ENCODE measurements around the gene SLC45A3.
A peak's percentile ranks its signal among the peaks of the same experiment; 100 is the strongest.

SLC45A3 gene

DNA sequence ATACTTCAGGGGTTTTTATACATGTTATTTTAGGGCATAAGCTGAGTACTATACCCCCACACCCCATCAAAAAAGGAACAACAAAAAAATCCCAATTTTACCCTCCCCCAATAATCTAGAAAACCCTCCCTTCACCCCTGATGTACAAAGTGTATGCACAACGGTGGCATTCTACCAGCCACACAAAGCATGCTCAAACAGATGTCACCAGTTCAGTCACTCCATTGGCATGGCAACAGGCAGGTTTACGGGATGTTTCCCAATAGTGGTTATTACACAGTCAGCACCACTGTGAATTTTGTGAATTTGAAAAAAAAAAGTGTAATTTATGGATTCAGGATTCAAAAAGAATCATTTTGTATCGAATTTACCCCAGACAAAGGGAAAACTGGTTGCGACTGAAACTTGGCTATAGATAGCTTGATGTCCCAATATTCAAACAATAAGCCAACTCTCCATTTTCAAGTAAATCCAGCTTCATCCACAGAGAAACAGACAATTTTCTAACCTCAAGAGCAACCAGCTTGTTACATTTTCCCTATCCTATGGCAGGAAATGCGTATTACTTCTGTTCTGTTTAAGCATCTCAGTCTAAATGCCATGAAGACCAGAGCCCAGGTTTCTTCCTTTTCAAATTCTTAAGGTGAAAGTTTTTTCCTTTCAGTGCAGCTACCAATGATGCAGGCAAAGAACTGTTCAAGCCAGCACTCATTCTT, 34.0 kb upstream of the SLC45A3 start:
- no peak for TF ChIP-seq POLR2A (IDR thresholded peaks at IDR 0.05; ENCODE audit: low read depth, low read length)
- no peak for TF ChIP-seq POU2F2 (IDR thresholded peaks at IDR 0.05; ENCODE audit: low read depth, low read length)
- TF ChIP-seq TAF1 (IDR thresholded peaks at IDR 0.05; ENCODE audit: low read depth, low read length), result no peak
- no peak for TF ChIP-seq POLR2AphosphoS5 (IDR thresholded peaks at IDR 0.05; ENCODE audit: low read depth, low read length)
- no peak for TF ChIP-seq SPI1 (IDR thresholded peaks at IDR 0.05; ENCODE audit: low read depth, low read length)
- TF ChIP-seq PAX5 (IDR thresholded peaks at IDR 0.05; ENCODE audit: insufficient read depth, low read length, severe bottlenecking), result no peak
- DNase-seq (ENCODE audit: insufficient read length, low spot score), result no peak
- no peak for FAIRE-seq

DNA sequence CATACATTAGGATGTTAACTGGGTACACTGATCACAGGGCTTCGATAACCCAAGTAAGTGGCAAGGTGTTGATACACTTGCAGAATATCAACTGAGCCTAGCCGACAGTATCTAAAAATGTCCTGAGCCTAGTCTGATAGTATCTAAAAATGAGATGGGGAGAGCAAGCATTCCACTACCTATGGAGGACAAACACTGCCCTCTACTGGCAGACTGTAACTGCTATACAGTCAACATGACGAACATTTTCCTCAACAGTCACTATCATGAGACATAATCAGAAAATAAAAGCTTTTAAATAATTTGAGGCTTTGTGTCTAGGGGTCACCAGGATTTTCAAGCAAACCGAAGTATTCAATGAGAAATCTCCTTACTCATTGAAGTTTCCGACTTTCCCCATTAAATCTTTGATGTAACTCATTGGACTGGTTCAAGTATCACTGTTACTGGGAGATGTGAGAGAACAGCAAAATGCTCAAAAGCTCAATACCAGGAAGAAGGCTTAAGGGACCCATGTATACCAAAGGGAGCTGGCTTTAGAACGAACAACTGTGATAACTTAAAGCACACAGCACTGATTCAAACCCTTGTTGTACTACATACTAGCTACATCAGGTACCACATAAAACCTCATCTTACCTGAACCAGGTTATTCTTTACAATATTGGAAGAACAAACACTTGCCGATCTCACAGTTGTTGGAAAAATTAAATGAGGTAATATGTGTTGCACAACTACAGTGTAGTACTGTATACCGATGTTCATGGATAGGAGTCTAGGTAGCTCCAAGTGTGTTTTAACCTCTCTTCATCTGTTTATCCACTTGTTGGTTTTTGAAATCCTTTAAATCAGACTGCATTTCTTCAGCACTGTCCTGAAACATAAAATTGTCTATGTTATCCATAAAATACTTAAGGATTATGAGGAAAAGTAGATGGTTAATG, 31.1 kb upstream of the SLC45A3 start:
- TF ChIP-seq PAX5 (IDR thresholded peaks at IDR 0.05; ENCODE audit: insufficient read depth, low read length, severe bottlenecking) (no peak), SPI1 (IDR thresholded peaks at IDR 0.05; ENCODE audit: low read depth, low read length) (no peak), POLR2A (IDR thresholded peaks at IDR 0.05; ENCODE audit: low read depth, low read length) (no peak), POLR2AphosphoS5 (IDR thresholded peaks at IDR 0.05; ENCODE audit: low read depth, low read length) (no peak), TAF1 (IDR thresholded peaks at IDR 0.05; ENCODE audit: low read depth, low read length) (no peak), POU2F2 (IDR thresholded peaks at IDR 0.05; ENCODE audit: low read depth, low read length) (no peak)
- DNase-seq (ENCODE audit: insufficient read length, low spot score) (no peak), FAIRE-seq (peak; percentile 74)

DNA sequence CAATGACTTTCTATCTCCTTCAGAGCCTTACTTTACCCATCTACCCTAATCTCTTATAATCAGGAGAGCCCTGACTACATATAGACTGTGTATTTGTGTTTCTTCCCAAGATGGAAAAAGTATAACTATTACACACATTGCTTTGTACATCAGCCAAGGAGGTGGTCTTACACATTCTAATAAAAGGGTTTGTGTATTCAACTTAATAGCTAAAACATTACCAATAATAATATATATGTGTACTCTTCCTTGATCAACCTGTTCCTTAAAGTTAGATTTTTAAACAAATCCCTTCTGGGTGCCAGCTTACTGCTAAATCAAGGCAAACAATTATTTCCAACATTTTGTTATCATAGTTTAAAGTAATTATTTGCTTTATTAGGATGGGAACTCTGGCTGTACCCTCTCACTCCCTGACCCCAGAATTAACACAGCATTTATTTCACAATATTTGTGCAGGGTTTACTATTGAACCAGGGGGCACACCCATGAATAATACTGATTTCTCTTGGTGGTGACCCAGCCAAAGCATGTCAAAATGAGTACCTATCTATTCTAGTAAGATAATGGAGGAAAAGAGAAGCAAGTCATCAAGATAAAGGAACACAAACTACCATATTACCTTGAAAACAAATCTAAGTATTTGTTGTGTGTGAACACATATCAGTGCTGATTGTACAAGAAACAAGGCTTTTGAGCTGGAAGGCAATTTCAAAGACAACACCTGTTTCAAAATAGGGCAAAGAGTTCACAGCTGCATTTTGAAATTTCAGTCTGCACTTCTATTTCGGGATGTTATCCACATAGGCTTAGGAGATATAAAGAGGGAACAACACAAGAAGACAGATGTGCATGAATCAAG, 30.1 kb upstream of the SLC45A3 start:
- FAIRE-seq, result no peak
- no peak for DNase-seq (ENCODE audit: insufficient read length, low spot score)
- no peak for TF ChIP-seq POU2F2 (IDR thresholded peaks at IDR 0.05; ENCODE audit: low read depth, low read length)
- TF ChIP-seq PAX5 (IDR thresholded peaks at IDR 0.05; ENCODE audit: insufficient read depth, low read length, severe bottlenecking), result no peak
- TF ChIP-seq POLR2A (IDR thresholded peaks at IDR 0.05; ENCODE audit: low read depth, low read length), result no peak
- no peak for TF ChIP-seq POLR2AphosphoS5 (IDR thresholded peaks at IDR 0.05; ENCODE audit: low read depth, low read length)
- no peak for TF ChIP-seq TAF1 (IDR thresholded peaks at IDR 0.05; ENCODE audit: low read depth, low read length)
- no peak for TF ChIP-seq SPI1 (IDR thresholded peaks at IDR 0.05; ENCODE audit: low read depth, low read length)

DNA sequence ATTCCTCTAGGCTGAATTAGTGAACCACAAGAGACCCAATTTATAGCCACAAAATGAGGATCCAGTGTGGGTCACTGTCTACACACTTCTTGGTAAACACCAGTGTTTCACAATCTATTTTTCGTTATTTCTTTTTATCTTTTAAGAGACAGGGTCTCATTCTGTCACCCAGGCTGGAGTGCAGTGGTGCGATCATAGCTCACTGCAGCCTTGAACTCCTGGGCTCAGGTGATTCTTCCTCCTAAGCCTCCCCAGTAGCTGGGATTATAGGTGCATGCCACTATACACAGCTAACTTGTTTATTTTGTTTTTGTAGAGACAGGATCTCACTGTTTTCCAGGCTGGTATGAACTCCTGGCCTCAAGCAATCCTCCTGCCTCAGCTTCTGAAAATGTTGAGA, 29.3 kb upstream of the SLC45A3 start:
- TF ChIP-seq POLR2AphosphoS5 (IDR thresholded peaks at IDR 0.05; ENCODE audit: low read depth, low read length) (no peak), POLR2A (IDR thresholded peaks at IDR 0.05; ENCODE audit: low read depth, low read length) (no peak), TAF1 (IDR thresholded peaks at IDR 0.05; ENCODE audit: low read depth, low read length) (no peak), SPI1 (IDR thresholded peaks at IDR 0.05; ENCODE audit: low read depth, low read length) (no peak)
- no peak for FAIRE-seq
- DNase-seq (ENCODE audit: insufficient read length, low spot score), result no peak

DNA sequence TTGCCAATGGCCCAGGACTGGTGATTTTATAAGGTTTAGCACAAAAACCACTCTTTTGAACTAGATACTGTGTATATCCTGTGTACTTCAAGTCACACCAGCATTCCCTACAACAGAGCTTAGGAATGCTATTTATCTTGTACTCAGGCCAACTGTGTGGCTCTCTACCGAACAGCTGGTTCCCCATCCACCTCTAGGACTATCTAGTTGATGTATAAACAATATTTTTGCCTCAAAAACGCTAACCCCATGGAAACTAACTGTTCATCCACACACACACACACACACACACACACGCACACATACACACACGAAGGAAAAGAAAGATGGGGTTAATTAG, 28.7 kb upstream of the SLC45A3 start:
- FAIRE-seq (no peak), DNase-seq (ENCODE audit: insufficient read length, low spot score) (no peak)
- TF ChIP-seq POLR2A (IDR thresholded peaks at IDR 0.05; ENCODE audit: low read depth, low read length) (no peak), POU2F2 (IDR thresholded peaks at IDR 0.05; ENCODE audit: low read depth, low read length) (no peak), TAF1 (IDR thresholded peaks at IDR 0.05; ENCODE audit: low read depth, low read length) (no peak)

DNA sequence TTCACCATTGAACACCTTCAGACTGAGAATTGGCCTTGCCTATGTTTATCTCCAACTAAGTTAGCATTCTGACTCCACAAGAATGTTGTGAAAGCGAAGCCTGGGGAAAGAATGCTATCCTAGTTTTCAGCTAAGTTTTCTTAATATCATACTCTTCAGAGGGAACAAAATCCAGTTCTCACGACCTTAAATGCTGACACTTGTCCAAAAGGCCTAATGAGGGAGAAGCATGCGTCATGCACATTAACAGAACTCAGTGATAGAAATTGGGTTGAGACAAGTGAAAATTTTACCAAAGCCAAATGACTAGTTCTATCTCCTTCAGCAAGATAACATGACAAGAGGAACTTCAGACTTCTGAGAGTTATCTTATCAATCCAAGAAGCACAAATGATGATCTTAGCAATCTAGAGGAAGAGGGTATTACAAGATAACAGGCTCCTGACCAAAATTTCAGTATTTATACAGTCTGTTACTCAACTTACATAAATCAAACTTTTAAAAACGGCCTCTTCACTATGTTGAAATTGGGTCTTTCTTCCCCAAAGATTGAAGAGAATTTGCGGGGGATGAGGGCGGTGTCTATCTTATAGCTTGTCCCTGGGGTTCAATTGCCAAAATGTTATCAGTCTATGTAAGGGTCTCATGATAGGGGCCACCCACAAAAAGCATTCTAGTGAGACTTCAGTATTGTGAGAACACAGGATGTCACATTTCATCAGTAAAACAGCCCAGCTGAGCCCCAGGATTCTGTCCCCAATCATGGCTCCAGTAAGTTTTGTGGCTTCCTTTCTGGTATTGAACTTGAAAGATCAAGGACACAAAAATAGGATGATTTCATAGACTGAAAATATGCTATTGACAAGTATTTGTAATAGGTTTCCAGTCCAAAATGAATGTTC, 26.5 kb upstream of the SLC45A3 start:
- TF ChIP-seq POLR2A (IDR thresholded peaks at IDR 0.05; ENCODE audit: low read depth, low read length) (no peak), PAX5 (IDR thresholded peaks at IDR 0.05; ENCODE audit: insufficient read depth, low read length, severe bottlenecking) (no peak), POLR2AphosphoS5 (IDR thresholded peaks at IDR 0.05; ENCODE audit: low read depth, low read length) (no peak), POU2F2 (IDR thresholded peaks at IDR 0.05; ENCODE audit: low read depth, low read length) (no peak), SPI1 (IDR thresholded peaks at IDR 0.05; ENCODE audit: low read depth, low read length) (no peak)
- FAIRE-seq, result no peak
- no peak for DNase-seq (ENCODE audit: insufficient read length, low spot score)

DNA sequence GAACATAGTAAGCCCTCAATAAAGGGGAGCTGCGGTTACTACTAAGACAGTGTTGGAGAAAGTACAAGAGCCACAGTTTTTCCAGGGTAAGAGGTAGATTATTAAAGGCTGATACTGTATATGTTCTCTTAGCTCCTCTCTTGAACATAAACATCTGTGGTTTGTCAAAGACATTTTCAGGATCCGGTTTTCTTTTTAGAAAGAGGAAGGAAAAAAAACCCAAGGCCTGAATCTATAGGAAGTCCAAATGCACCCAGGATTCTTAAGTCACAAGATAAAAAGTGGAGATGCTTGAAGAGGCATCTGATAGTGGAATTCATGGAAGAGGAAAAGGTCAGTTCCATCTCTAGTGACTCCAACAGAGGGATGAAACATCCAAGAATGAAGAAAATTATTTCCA, 24.6 kb upstream of the SLC45A3 start:
- no peak for DNase-seq (ENCODE audit: insufficient read length, low spot score)
- TF ChIP-seq SPI1 (IDR thresholded peaks at IDR 0.05; ENCODE audit: low read depth, low read length) (no peak), POLR2AphosphoS5 (IDR thresholded peaks at IDR 0.05; ENCODE audit: low read depth, low read length) (no peak), TAF1 (IDR thresholded peaks at IDR 0.05; ENCODE audit: low read depth, low read length) (no peak)
- FAIRE-seq, result no peak

DNA sequence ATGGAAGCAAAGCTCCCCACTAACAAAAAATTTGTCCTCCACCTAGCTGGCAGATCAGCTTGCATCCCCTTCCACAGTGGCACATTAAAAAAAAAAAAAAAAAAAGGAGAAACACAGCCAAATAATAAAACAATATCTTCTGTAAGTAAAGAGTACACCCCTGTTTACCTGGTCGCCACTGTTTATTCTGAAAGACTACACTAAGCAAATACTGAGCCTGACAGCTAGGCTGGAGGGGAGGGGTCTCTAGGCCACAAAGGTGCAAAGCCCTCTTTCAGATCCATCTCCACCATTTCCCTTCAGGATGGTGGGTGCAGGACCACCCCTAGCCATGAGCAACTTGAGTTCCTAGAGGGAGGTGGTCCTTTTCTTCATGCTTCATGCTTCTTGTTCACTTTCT, 22.8 kb upstream of the SLC45A3 start:
- FAIRE-seq (no peak), DNase-seq (ENCODE audit: insufficient read length, low spot score) (no peak)
- TF ChIP-seq SPI1 (IDR thresholded peaks at IDR 0.05; ENCODE audit: low read depth, low read length) (no peak), TAF1 (IDR thresholded peaks at IDR 0.05; ENCODE audit: low read depth, low read length) (no peak), POLR2A (IDR thresholded peaks at IDR 0.05; ENCODE audit: low read depth, low read length) (no peak), POLR2AphosphoS5 (IDR thresholded peaks at IDR 0.05; ENCODE audit: low read depth, low read length) (no peak), POU2F2 (IDR thresholded peaks at IDR 0.05; ENCODE audit: low read depth, low read length) (no peak), PAX5 (IDR thresholded peaks at IDR 0.05; ENCODE audit: insufficient read depth, low read length, severe bottlenecking) (no peak)
